ENCODE measurements around the gene PTPRD. TPM values are rescaled to one million over a fixed set of nuclear protein-coding genes. Genes with fewer than 3 reads are reported as not detected.

The PTPRD gene
- total RNA-seq, 1 donor from 2014 or later = 109 TPM

DNA sequence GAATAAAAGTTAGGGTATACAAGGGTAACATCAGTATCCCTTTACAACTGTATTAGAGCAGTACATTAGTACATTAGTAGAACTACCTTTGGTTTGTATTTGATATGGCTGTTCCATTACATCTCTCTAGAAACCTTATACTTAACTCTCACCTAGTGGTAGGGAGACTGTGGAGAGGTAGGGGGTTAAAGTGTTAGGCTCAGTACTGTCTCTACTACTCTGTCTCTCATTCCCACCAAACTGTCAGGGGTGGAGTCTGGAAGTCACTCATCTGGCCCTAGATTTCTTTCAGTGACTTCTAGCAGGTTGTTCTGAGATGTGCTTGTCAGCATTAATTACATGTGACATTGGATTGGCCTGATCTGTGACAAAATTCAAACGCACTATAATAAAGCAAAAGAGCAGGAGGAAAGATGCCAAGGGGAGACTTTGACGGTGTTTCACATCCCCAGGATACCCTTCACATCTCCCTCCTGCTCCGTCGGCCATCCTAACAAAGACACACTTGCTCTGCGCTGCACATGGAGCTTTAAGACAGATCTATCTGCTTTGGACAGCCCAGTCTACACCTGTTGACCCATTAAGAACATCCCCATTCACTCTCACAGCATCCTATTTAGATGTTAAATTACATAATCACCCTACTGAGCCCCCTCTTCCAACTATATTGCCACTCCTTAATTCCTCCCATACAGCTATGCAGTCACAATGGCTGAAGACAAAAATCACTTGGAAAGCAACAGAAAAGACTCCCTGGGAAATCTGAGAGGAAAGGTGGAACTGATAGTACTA is 1770.2 kb downstream of the PTPRD start:
- no peak overlapping the region for H3K27ac Mint-ChIP-seq
- H3K4me1 Mint-ChIP-seq = no peaks in the 10 kb centered on the region
- H3K9me3 Mint-ChIP-seq = peaks cover 4% of the 10 kb centered on the region
- peaks cover 3% of the 10 kb centered on the region for H3K36me3 Mint-ChIP-seq
- no peaks in the 10 kb centered on the region for H3K27me3 Mint-ChIP-seq (ENCODE audit: low read depth)
- no peak overlapping the region for H3K4me3 Mint-ChIP-seq
- no peak for DNase-seq (ENCODE audit: low spot score in 2 of 2, unreplicated experiment in 2 of 2)
- TF ChIP-seq, protein P1, sequence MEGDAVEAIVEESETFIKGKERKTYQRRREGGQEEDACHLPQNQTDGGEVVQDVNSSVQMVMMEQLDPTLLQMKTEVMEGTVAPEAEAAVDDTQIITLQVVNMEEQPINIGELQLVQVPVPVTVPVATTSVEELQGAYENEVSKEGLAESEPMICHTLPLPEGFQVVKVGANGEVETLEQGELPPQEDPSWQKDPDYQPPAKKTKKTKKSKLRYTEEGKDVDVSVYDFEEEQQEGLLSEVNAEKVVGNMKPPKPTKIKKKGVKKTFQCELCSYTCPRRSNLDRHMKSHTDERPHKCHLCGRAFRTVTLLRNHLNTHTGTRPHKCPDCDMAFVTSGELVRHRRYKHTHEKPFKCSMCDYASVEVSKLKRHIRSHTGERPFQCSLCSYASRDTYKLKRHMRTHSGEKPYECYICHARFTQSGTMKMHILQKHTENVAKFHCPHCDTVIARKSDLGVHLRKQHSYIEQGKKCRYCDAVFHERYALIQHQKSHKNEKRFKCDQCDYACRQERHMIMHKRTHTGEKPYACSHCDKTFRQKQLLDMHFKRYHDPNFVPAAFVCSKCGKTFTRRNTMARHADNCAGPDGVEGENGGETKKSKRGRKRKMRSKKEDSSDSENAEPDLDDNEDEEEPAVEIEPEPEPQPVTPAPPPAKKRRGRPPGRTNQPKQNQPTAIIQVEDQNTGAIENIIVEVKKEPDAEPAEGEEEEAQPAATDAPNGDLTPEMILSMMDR (IDR thresholded peaks at IDR 0.05; ENCODE audit: unreplicated experiment) = no peak

DNA sequence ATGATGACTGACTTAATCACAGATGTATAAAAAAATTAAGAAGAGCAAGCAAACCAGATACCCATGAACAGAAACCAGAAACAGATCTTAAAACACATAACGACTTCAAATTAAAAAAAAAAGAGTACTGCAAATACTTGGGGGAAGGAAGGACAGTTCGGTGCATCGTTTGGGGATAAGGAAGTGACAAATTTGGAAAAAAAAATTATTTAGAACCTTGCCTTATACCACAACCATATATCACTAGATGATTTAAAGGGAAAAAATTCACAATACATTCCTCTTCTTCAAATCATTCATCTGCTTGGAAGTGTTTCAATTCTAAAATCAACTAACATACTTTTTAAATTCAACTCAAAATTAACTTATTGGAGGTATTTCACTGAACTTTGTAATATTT is 1774.7 kb downstream of the PTPRD start:
- Mint-ChIP-seq H3K27ac (no peak overlapping the region), H3K4me3 (no peak overlapping the region), H3K4me1 (peaks cover under 1% of the 10 kb centered on the region), H3K27me3 (ENCODE audit: low read depth) (no peaks in the 10 kb centered on the region), H3K9me3 (peaks cover 4% of the 10 kb centered on the region), H3K36me3 (peaks cover 3% of the 10 kb centered on the region)
- TF ChIP-seq, protein P1 (IDR thresholded peaks at IDR 0.05; ENCODE audit: unreplicated experiment) = no peak
- no peak for DNase-seq (ENCODE audit: low spot score in 2 of 2, unreplicated experiment in 2 of 2)

DNA sequence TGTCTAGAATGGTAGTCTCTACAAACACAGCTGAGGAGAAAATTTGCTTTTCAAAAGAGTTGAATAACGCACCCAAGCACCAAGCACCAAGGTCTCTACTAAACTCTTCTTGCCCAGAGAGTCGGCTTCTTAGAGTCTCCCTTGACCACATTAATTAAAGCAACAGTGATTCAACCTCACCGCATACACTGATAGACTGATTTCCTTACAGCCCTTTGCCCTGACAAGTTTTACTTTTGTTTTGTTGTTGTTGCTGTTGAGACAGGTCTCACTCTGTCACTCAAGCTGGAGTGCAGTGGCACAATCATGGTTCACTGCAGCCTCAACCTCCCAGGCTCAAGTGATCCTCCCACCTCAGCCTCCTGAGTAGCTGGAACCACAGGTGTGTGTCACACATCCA is 1777.5 kb downstream of the PTPRD start:
- DNase-seq (ENCODE audit: low spot score in 2 of 2, unreplicated experiment in 2 of 2) = no peak
- no peak overlapping the region for H3K27ac Mint-ChIP-seq
- TF ChIP-seq, protein P1 (IDR thresholded peaks at IDR 0.05; ENCODE audit: unreplicated experiment) = no peak
- peaks cover 24% of the 10 kb centered on the region for H3K4me1 Mint-ChIP-seq
- peaks cover 4% of the 10 kb centered on the region for H3K9me3 Mint-ChIP-seq
- no peak overlapping the region for H3K4me3 Mint-ChIP-seq
- H3K36me3 Mint-ChIP-seq = peaks cover 3% of the 10 kb centered on the region
- H3K27me3 Mint-ChIP-seq (ENCODE audit: low read depth) = no peaks in the 10 kb centered on the region

DNA sequence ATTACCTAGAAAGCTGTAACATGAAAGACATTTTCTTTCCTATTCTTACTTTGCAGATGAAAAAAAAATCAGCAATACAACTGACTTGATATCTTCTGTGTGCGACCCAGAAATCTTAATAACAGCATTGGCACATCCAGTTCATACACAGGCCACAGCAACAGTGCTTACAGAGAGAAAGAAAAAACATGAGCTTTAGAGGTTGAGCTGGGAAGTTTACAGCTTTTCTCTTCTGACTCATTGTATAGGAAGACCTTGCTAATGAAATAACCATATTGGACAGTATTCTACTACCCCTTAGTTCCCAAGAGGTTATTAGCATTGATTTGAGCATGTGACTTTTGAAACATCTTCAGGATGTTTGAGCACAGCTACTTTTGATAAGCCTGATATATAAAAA is 1779.8 kb downstream of the PTPRD start:
- Mint-ChIP-seq H3K27ac (no peak overlapping the region), H3K36me3 (peaks cover 2% of the 10 kb centered on the region), H3K27me3 (ENCODE audit: low read depth) (no peaks in the 10 kb centered on the region), H3K4me1 (peaks cover 26% of the 10 kb centered on the region), H3K9me3 (peaks cover 2% of the 10 kb centered on the region), H3K4me3 (no peak overlapping the region)
- DNase-seq (ENCODE audit: low spot score in 2 of 2, unreplicated experiment in 2 of 2) = no peak
- TF ChIP-seq, protein P1 (IDR thresholded peaks at IDR 0.05; ENCODE audit: unreplicated experiment) = no peak

DNA sequence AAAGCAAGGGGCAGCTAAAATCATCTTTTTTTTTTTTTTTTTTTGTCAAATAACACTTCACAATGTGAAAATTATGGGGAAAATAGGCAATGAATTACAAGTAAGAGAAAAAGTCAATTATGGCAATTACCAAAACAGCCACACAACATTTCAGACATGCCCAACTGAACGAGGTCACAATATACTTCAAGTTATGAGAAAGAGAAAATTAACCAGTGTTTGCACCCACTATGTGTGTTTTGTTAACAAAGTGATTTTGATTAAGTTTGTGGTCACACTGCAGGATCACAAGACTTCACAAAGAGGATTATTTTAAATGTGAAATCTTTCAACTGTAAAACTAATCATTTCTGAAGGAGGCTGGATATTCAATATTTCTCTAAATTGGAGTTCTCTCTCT is 1780.4 kb downstream of the PTPRD start:
- Mint-ChIP-seq H3K27ac (no peak overlapping the region), H3K27me3 (ENCODE audit: low read depth) (no peaks in the 10 kb centered on the region), H3K4me3 (no peak overlapping the region)

More for the DNA sequence above, 1780.4 kb downstream of the PTPRD start:
- DNase-seq (ENCODE audit: low spot score in 2 of 2, unreplicated experiment in 2 of 2) = no peak
- peaks cover 26% of the 10 kb centered on the region for H3K4me1 Mint-ChIP-seq
- H3K9me3 Mint-ChIP-seq = no peaks in the 10 kb centered on the region
- no peaks in the 10 kb centered on the region for H3K36me3 Mint-ChIP-seq
- TF ChIP-seq, protein P1 (IDR thresholded peaks at IDR 0.05; ENCODE audit: unreplicated experiment) = no peak

Data from mesothelial cell of epicardium (in vitro differentiated cells).